ENCODE measurements around the gene ST14.
A peak's percentile ranks its signal among the peaks of the same experiment; 100 is the strongest.

The ST14 gene

GRCh38 chr11:130159657-130160497 lies at the start of gene ST14:
TSS of gene ST14 (plus strand) at chr11:130159782. CDS start at chr11:130159980, 198 bp downstream.
- Histone ChIP-seq H3K4me1 (ENCODE audit: control insufficient read depth in 1 of 2, insufficient read depth in 2 of 2, low read length in 2 of 2) (peaks cover 42 to 43% of the 10 kb centered on the region in 2 donors), H3K36me3 (ENCODE audit: control insufficient read depth in 1 of 2, insufficient read depth in 2 of 2, low read length in 2 of 2) (peaks cover 0 to 5% of the 10 kb centered on the region in 2 donors), H3K27ac (ENCODE audit: low read depth, low read length) (peak within 1 kb of the TSS; percentile 73), H3K9me3 (ENCODE audit: control insufficient read depth in 1 of 2, low read length in 2 of 2) (no peaks in the 10 kb centered on the region), H3K4me3 (ENCODE audit: low read depth in 1 of 2, low read length in 2 of 2) (peak within 1 kb of the TSS; percentile 81 to 85), H3K27me3 (ENCODE audit: control insufficient read depth in 1 of 2, insufficient read depth in 2 of 2, low read length in 2 of 2) (peaks cover 0 to 3% of the 10 kb centered on the region in 2 donors), H3K9ac (ENCODE audit: low read depth in 1 of 2, low read length in 2 of 2) (peak within 1 kb of the TSS; percentile 87 to 92)

GRCh38 chr11:130110339-130111108 lies 49.1 kb upstream of the ST14 start:
- Histone ChIP-seq H3K27ac (ENCODE audit: low read depth, low read length) (no peak overlapping the region), H3K27me3 (ENCODE audit: control insufficient read depth in 1 of 2, insufficient read depth in 2 of 2, low read length in 2 of 2) (no peaks in the 10 kb centered on the region), H3K36me3 (ENCODE audit: control insufficient read depth in 1 of 2, insufficient read depth in 2 of 2, low read length in 2 of 2) (peaks cover 0 to 37% of the 10 kb centered on the region in 2 donors), H3K9ac (ENCODE audit: low read depth in 1 of 2, low read length in 2 of 2) (no peak overlapping the region), H3K9me3 (ENCODE audit: control insufficient read depth in 1 of 2, low read length in 2 of 2) (no peaks in the 10 kb centered on the region), H3K4me1 (ENCODE audit: control insufficient read depth in 1 of 2, insufficient read depth in 2 of 2, low read length in 2 of 2) (peaks cover 4 to 7% of the 10 kb centered on the region in 2 donors), H3K4me3 (ENCODE audit: low read depth in 1 of 2, low read length in 2 of 2) (no peak overlapping the region)

- Histone ChIP-seq H3K9ac (ENCODE audit: low read depth in 1 of 2, low read length in 2 of 2) (no peak overlapping the region), H3K4me3 (ENCODE audit: low read depth in 1 of 2, low read length in 2 of 2) (no peak overlapping the region), H3K27ac (ENCODE audit: low read depth, low read length) (no peak overlapping the region), H3K9me3 (ENCODE audit: control insufficient read depth in 1 of 2, low read length in 2 of 2) (no peaks in the 10 kb centered on the region), H3K36me3 (ENCODE audit: control insufficient read depth in 1 of 2, insufficient read depth in 2 of 2, low read length in 2 of 2) (peaks cover 0 to 37% of the 10 kb centered on the region in 2 donors), H3K27me3 (ENCODE audit: control insufficient read depth in 1 of 2, insufficient read depth in 2 of 2, low read length in 2 of 2) (no peaks in the 10 kb centered on the region), H3K4me1 (ENCODE audit: control insufficient read depth in 1 of 2, insufficient read depth in 2 of 2, low read length in 2 of 2) (peaks cover 4 to 7% of the 10 kb centered on the region in 2 donors)
Measured at GRCh38 chr11:130112071-130112830, 47.3 kb upstream of the ST14 start.

GRCh38 chr11:130114281-130114680 lies 45.3 kb upstream of the ST14 start:
- Histone ChIP-seq H3K4me1 (ENCODE audit: control insufficient read depth in 1 of 2, insufficient read depth in 2 of 2, low read length in 2 of 2) (peaks cover 12 to 17% of the 10 kb centered on the region in 2 donors), H3K4me3 (ENCODE audit: low read depth in 1 of 2, low read length in 2 of 2) (no peak overlapping the region), H3K9me3 (ENCODE audit: control insufficient read depth in 1 of 2, low read length in 2 of 2) (no peaks in the 10 kb centered on the region), H3K27ac (ENCODE audit: low read depth, low read length) (no peak overlapping the region), H3K27me3 (ENCODE audit: control insufficient read depth in 1 of 2, insufficient read depth in 2 of 2, low read length in 2 of 2) (no peaks in the 10 kb centered on the region), H3K36me3 (ENCODE audit: control insufficient read depth in 1 of 2, insufficient read depth in 2 of 2, low read length in 2 of 2) (peaks cover 0 to 37% of the 10 kb centered on the region in 2 donors), H3K9ac (ENCODE audit: low read depth in 1 of 2, low read length in 2 of 2) (no peak overlapping the region)

GRCh38 chr11:130114726-130115125 lies 44.9 kb upstream of the ST14 start:
- H3K9me3 ChIP-seq (ENCODE audit: control insufficient read depth in 1 of 2, low read length in 2 of 2) = no peaks in the 10 kb centered on the region
- no peak overlapping the region for H3K9ac ChIP-seq (ENCODE audit: low read depth in 1 of 2, low read length in 2 of 2)
- H3K4me3 ChIP-seq (ENCODE audit: low read depth in 1 of 2, low read length in 2 of 2) = no peak overlapping the region
- peaks cover 0 to 37% of the 10 kb centered on the region in 2 donors for H3K36me3 ChIP-seq (ENCODE audit: control insufficient read depth in 1 of 2, insufficient read depth in 2 of 2, low read length in 2 of 2)
- peaks cover 12 to 17% of the 10 kb centered on the region in 2 donors for H3K4me1 ChIP-seq (ENCODE audit: control insufficient read depth in 1 of 2, insufficient read depth in 2 of 2, low read length in 2 of 2)
- H3K27ac ChIP-seq (ENCODE audit: low read depth, low read length) = no peak overlapping the region
- H3K27me3 ChIP-seq (ENCODE audit: control insufficient read depth in 1 of 2, insufficient read depth in 2 of 2, low read length in 2 of 2) = no peaks in the 10 kb centered on the region

- H3K27ac ChIP-seq (ENCODE audit: low read depth, low read length) = no peak overlapping the region
- peaks cover 0 to 33% of the 10 kb centered on the region in 2 donors for H3K36me3 ChIP-seq (ENCODE audit: control insufficient read depth in 1 of 2, insufficient read depth in 2 of 2, low read length in 2 of 2)
- no peaks in the 10 kb centered on the region for H3K9me3 ChIP-seq (ENCODE audit: control insufficient read depth in 1 of 2, low read length in 2 of 2)
- H3K27me3 ChIP-seq (ENCODE audit: control insufficient read depth in 1 of 2, insufficient read depth in 2 of 2, low read length in 2 of 2) = no peaks in the 10 kb centered on the region
- H3K4me1 ChIP-seq (ENCODE audit: control insufficient read depth in 1 of 2, insufficient read depth in 2 of 2, low read length in 2 of 2) = peaks cover 15 to 21% of the 10 kb centered on the region in 2 donors
- no peak overlapping the region for H3K9ac ChIP-seq (ENCODE audit: low read depth in 1 of 2, low read length in 2 of 2)
- no peak overlapping the region for H3K4me3 ChIP-seq (ENCODE audit: low read depth in 1 of 2, low read length in 2 of 2)
Measured at GRCh38 chr11:130115218-130115617, 44.4 kb upstream of the ST14 start.

- H3K9me3 ChIP-seq (ENCODE audit: control insufficient read depth in 1 of 2, low read length in 2 of 2) = no peaks in the 10 kb centered on the region
- no peak overlapping the region for H3K9ac ChIP-seq (ENCODE audit: low read depth in 1 of 2, low read length in 2 of 2)
- no peaks in the 10 kb centered on the region for H3K27me3 ChIP-seq (ENCODE audit: control insufficient read depth in 1 of 2, insufficient read depth in 2 of 2, low read length in 2 of 2)
- no peak overlapping the region for H3K4me3 ChIP-seq (ENCODE audit: low read depth in 1 of 2, low read length in 2 of 2)
- peaks cover 21 to 30% of the 10 kb centered on the region in 2 donors for H3K4me1 ChIP-seq (ENCODE audit: control insufficient read depth in 1 of 2, insufficient read depth in 2 of 2, low read length in 2 of 2)
- H3K36me3 ChIP-seq (ENCODE audit: control insufficient read depth in 1 of 2, insufficient read depth in 2 of 2, low read length in 2 of 2) = peaks cover 14 to 22% of the 10 kb centered on the region in 2 donors
- no peak overlapping the region for H3K27ac ChIP-seq (ENCODE audit: low read depth, low read length)
Measured at GRCh38 chr11:130118165-130118564, 41.4 kb upstream of the ST14 start.

- Histone ChIP-seq H3K4me1 (ENCODE audit: control insufficient read depth in 1 of 2, insufficient read depth in 2 of 2, low read length in 2 of 2) (peaks cover 21 to 30% of the 10 kb centered on the region in 2 donors), H3K9ac (ENCODE audit: low read depth in 1 of 2, low read length in 2 of 2) (no peak overlapping the region), H3K27ac (ENCODE audit: low read depth, low read length) (no peak overlapping the region), H3K27me3 (ENCODE audit: control insufficient read depth in 1 of 2, insufficient read depth in 2 of 2, low read length in 2 of 2) (no peaks in the 10 kb centered on the region), H3K36me3 (ENCODE audit: control insufficient read depth in 1 of 2, insufficient read depth in 2 of 2, low read length in 2 of 2) (peaks cover 21 to 27% of the 10 kb centered on the region in 2 donors), H3K9me3 (ENCODE audit: control insufficient read depth in 1 of 2, low read length in 2 of 2) (no peaks in the 10 kb centered on the region), H3K4me3 (ENCODE audit: low read depth in 1 of 2, low read length in 2 of 2) (no peak overlapping the region)
Measured at GRCh38 chr11:130118636-130119387, 40.8 kb upstream of the ST14 start.

GRCh38 chr11:130120045-130120444 lies 39.5 kb upstream of the ST14 start:
- H3K27me3 ChIP-seq (ENCODE audit: control insufficient read depth in 1 of 2, insufficient read depth in 2 of 2, low read length in 2 of 2) = no peaks in the 10 kb centered on the region
- no peak overlapping the region for H3K9ac ChIP-seq (ENCODE audit: low read depth in 1 of 2, low read length in 2 of 2)
- H3K4me3 ChIP-seq (ENCODE audit: low read depth in 1 of 2, low read length in 2 of 2) = no peak overlapping the region
- peaks cover 20 to 22% of the 10 kb centered on the region in 2 donors for H3K4me1 ChIP-seq (ENCODE audit: control insufficient read depth in 1 of 2, insufficient read depth in 2 of 2, low read length in 2 of 2)
- H3K36me3 ChIP-seq (ENCODE audit: control insufficient read depth in 1 of 2, insufficient read depth in 2 of 2, low read length in 2 of 2) = peaks cover 26 to 32% of the 10 kb centered on the region in 2 donors
- no peak overlapping the region for H3K27ac ChIP-seq (ENCODE audit: low read depth, low read length)
- H3K9me3 ChIP-seq (ENCODE audit: control insufficient read depth in 1 of 2, low read length in 2 of 2) = no peaks in the 10 kb centered on the region

Data from duodenal mucosa (tissue), 2 donors.